HCT116 (cell line): Measurements from ENCODE around the gene FHOD3. TPM values are rescaled to one million over a fixed set of nuclear protein-coding genes. Genes with fewer than 3 reads are reported as not detected.

Experiments used
- ATAC-seq: fragments of 200-7000 bp; cut with Tn5 transposase; 2 replicates; pipeline ENCODE4 v1.9.1; 2020; ENCODE audit warnings: mild to moderate bottlenecking, moderate library complexity
- BruUV-seq: library from RNA; stranded (reverse); fragments of 400-500 nt; replicated peaks from 2 replicates; lab custom pipeline; 2021; lab: Mats Ljungman, UMichigan
- CTCF ChIA-PET: fragments of 300-600 bp; sonication (Branson Sonifier 250); formaldehyde crosslinking; loops from one replicate; lab custom pipeline; 2021; ENCODE audit warnings: antibody characterized with exemption; lab: Charles Lee
- POLR2A ChIA-PET: fragments of 300-600, 350-600 bp; sonication (Branson Sonifier 250); formaldehyde crosslinking; loops from one replicate; lab custom pipeline; 2021; ENCODE audit warnings: antibody characterized with exemption; lab: Charles Lee
- RAD21 ChIA-PET, 2 experiments: fragments of 300-600 bp; sonication (Branson Sonifier 250); formaldehyde crosslinking; loops; one replicate each; lab custom pipeline; 2023; ENCODE audit warnings: low total read pairs in 2 of 2; ENCODE audit not compliant: uncharacterized antibody in 2 of 2, unreplicated experiment in 2 of 2, low non-redundant PET in 1 of 2; lab: Charles Lee
- DNase-seq: peaks from one replicate; pipeline ENCODE4 v3.0.0-alpha.2; 2010; ENCODE audit warnings: low read depth, low spot score
- H2AFZ ChIP-seq: fragments of 200-600 bp; shearing (Covaris generic), sonication (generic); 2 replicates; pipeline ENCODE4 v1.6.1; 2017; ENCODE audit warnings: low read depth, mixed run types, mixed read lengths, antibody characterized with exemption, low read length; ENCODE audit not compliant: poor library complexity, severe bottlenecking
- H3K27ac ChIP-seq: 2 replicates; pipeline ENCODE4 v1.5.1; 2012; ENCODE audit warnings: low read depth, low read length
- H3K27me3 ChIP-seq: fragments of 200-600 bp; sonication (generic); 2 replicates; pipeline ENCODE4 v1.6.1; 2016; ENCODE audit warnings: mixed run types, low read length, mixed read lengths; ENCODE audit not compliant: insufficient read depth
- H3K36me3 ChIP-seq, 2 experiments: fragments of 200-500 bp in 1 of 2; fragments of 200-600 bp in 1 of 2; sonication (Bioruptor generic) in 1 of 2; sonication (generic) in 1 of 2; 2 replicates each; pipeline versions ENCODE4 v1.5.1 to v1.6.1; 2014 to 2016; ENCODE audit warnings: low read length in 2 of 2, inconsistent platforms in 1 of 2, mixed read lengths in 1 of 2, mixed run types in 1 of 2; ENCODE audit not compliant: insufficient read depth in 2 of 2, control insufficient read depth in 1 of 2
- H3K4me1 ChIP-seq, 2 experiments: fragments of 200-600 bp in 1 of 2; sonication (generic) in 1 of 2; 2 replicates each; pipeline versions ENCODE4 v1.5.1 to v1.6.1; 2012 to 2017; ENCODE audit warnings: low read length in 2 of 2, inconsistent platforms in 1 of 2, mild to moderate bottlenecking in 1 of 2, mixed read lengths in 1 of 2, mixed run types in 1 of 2, moderate library complexity in 1 of 2; ENCODE audit not compliant: insufficient read depth in 2 of 2, control insufficient read depth in 1 of 2
- H3K4me2 ChIP-seq: fragments of 200-600 bp; sonication (generic); 2 replicates; pipeline ENCODE4 v1.6.1; 2017; ENCODE audit warnings: mixed run types, low read length, mixed read lengths
- H3K4me3 ChIP-seq, 2 experiments: fragments of 200-600 bp in 1 of 2; sonication (generic) in 1 of 2; replicated peaks in 1 of 2; 2 replicates each; pipeline ENCODE4 v1.5.1; 2011 to 2016; ENCODE audit warnings: low read length in 2 of 2, control low read depth in 1 of 2, low read depth in 1 of 2, mild to moderate bottlenecking in 1 of 2, mixed read lengths in 1 of 2, mixed run types in 1 of 2
- H3K79me2 ChIP-seq: fragments of 200-600 bp; sonication (generic); 2 replicates; pipeline ENCODE4 v1.6.1; 2017; ENCODE audit warnings: mild to moderate bottlenecking, mixed run types, low read length, moderate library complexity, mixed read lengths; ENCODE audit not compliant: insufficient read depth
- H3K9ac ChIP-seq: fragments of 200-600 bp; sonication (generic); 2 replicates; pipeline ENCODE4 v1.6.1; 2016; ENCODE audit warnings: low read length, mixed read lengths
- H3K9me2 ChIP-seq: fragments of 200-600 bp; sonication (generic), shearing (Covaris generic); 2 replicates; pipeline ENCODE4 v1.6.1; 2017; ENCODE audit warnings: mixed run types, mild to moderate bottlenecking, moderate library complexity; ENCODE audit not compliant: insufficient read depth
- H3K9me3 ChIP-seq, 2 experiments: fragments of 200-500 bp in 1 of 2; fragments of 200-600 bp in 1 of 2; sonication (Bioruptor generic) in 1 of 2; sonication (generic) in 1 of 2; 2 replicates each; pipeline ENCODE4 v1.6.1; 2014 to 2017; ENCODE audit warnings: low read length in 2 of 2, mixed read lengths in 2 of 2, inconsistent platforms in 1 of 2, low read depth in 1 of 2, mild to moderate bottlenecking in 1 of 2, mixed run types in 1 of 2, moderate library complexity in 1 of 2; ENCODE audit not compliant: control insufficient read depth in 1 of 2, insufficient read depth in 1 of 2
- H4K20me1 ChIP-seq: fragments of 200-600 bp; sonication (generic), shearing (Covaris generic); 2 replicates; pipeline ENCODE4 v1.6.1; 2017; ENCODE audit warnings: mixed run types, mild to moderate bottlenecking, moderate library complexity; ENCODE audit not compliant: insufficient read depth
- CBX3 ChIP-seq: IDR thresholded peaks from 2 replicates; pipeline ENCODE4 v1.6.1; 2012; ENCODE audit warnings: low read depth
- CEBPB ChIP-seq: IDR thresholded peaks from 2 replicates; pipeline ENCODE4 v1.6.1; 2012; ENCODE audit warnings: low read depth
- CTCF ChIP-seq, 3 experiments: fragments of 200-600 bp in 1 of 3; sonication (generic) in 1 of 3; IDR thresholded peaks in 2 of 3; conservative IDR thresholded peaks in 1 of 3; 2 replicates each; pipeline ENCODE4 v1.5.1; 2012 to 2017; ENCODE audit warnings: low read depth in 2 of 3, low read length in 2 of 3, antibody characterized with exemption in 1 of 3, borderline replicate concordance in 1 of 3, control low read depth in 1 of 3, mild to moderate bottlenecking in 1 of 3, mixed read lengths in 1 of 3, mixed run types in 1 of 3, moderate library complexity in 1 of 3; ENCODE audit not compliant: insufficient read depth in 1 of 3
- ELF1 ChIP-seq: IDR thresholded peaks from 2 replicates; pipeline ENCODE4 v1.6.1; 2012; ENCODE audit warnings: low read depth, borderline replicate concordance
- EZH2 ChIP-seq: fragments of 200-600 bp; sonication (generic); IDR thresholded peaks from 2 replicates; pipeline ENCODE4 v1.6.1; 2017; ENCODE audit warnings: antibody characterized with exemption, mixed run types
- EZH2phosphoT487 ChIP-seq: fragments of 200-600 bp; IDR thresholded peaks from 2 replicates; pipeline ENCODE4 v1.6.1; 2018; ENCODE audit warnings: antibody characterized with exemption, borderline replicate concordance
- FOSL1 ChIP-seq: IDR thresholded peaks from 2 replicates; pipeline ENCODE4 v1.6.1; 2012; ENCODE audit warnings: low read depth
- JUND ChIP-seq: IDR thresholded peaks from 2 replicates; pipeline ENCODE4 v1.6.1; 2012
- MAX ChIP-seq: IDR thresholded peaks from 2 replicates; pipeline ENCODE4 v1.6.1; 2012
- POLR2A ChIP-seq: IDR thresholded peaks from 2 replicates; pipeline ENCODE4 v1.7.0; 2011; ENCODE audit warnings: borderline replicate concordance; ENCODE audit not compliant: insufficient read depth, insufficient read length; ENCODE audit errors: extremely low read depth
- POLR2AphosphoS5 ChIP-seq: IDR thresholded peaks from 2 replicates; pipeline ENCODE4 v1.6.1; 2011; ENCODE audit warnings: mild to moderate bottlenecking, low read depth, low read length, moderate library complexity
- REST ChIP-seq: IDR thresholded peaks from 2 replicates; pipeline ENCODE4 v1.6.1; 2012; ENCODE audit warnings: low read depth
- SIN3A ChIP-seq: IDR thresholded peaks from 2 replicates; pipeline ENCODE4 v1.6.1; 2012; ENCODE audit warnings: low read depth
- SP1 ChIP-seq: IDR thresholded peaks from 2 replicates; pipeline ENCODE4 v1.6.1; 2012; ENCODE audit warnings: low read depth
- SRF ChIP-seq: IDR thresholded peaks from 2 replicates; pipeline ENCODE4 v1.6.1; 2012; ENCODE audit warnings: low read depth
- ZNF274 ChIP-seq: fragments of 200-500 bp; sonication (Bioruptor generic); IDR thresholded peaks from 2 replicates; pipeline ENCODE4 v1.6.1; 2014; ENCODE audit warnings: mild to moderate bottlenecking, low read depth, low read length, inconsistent platforms
- intact Hi-C: fragments of 100-400 bp; cut with micrococcal nuclease; formaldehyde crosslinking; loops from 2 replicates; pipeline ENCODE4 v1.10.0; 2022
- total RNA-seq: library from RNA; stranded (reverse); gene quantifications from one replicate; pipeline ENCODE4 v1.2.1, GENCODE V29; 2021; ENCODE audit not compliant: unreplicated experiment
- TF ChIP-seq, protein P1 (sequence below): IDR thresholded peaks from 2 replicates; pipeline ENCODE4 v1.6.1; 2012

FHOD3 gene
- total RNA-seq, 1 experiment from 2014 or later, result 4.0 TPM

DNA sequence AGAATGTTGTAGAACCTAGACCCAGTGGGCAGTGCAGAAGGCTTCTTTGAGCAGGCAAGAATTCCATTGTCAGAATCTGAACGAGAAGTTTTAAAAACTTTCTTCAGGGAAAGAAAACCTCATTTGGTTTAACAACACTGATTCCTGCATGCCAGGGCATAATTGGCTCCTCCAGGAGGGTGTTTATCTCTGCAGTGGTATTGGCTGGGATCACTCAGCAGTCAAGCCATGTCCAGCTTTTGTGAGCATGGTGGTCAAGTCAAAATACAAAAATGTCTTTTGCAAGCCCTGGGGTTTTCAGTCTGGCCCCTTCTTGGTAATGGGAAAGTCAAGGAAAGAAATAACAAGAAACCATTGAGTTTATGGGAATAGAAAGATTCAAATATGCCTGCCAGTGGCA lies 28.3 kb downstream of the FHOD3 start:
- Histone ChIP-seq H3K9me3 (no peaks in the 10 kb centered on the region), H3K79me2 (no peaks in the 10 kb centered on the region), H3K36me3 (no peaks in the 10 kb centered on the region), H2AFZ (no peak overlapping the region), H3K4me2 (no peak overlapping the region), H3K27ac (no peak overlapping the region), H3K9me2 (no peaks in the 10 kb centered on the region), H3K27me3 (peaks cover 10% of the 10 kb centered on the region; the same call in 1 of the 2 replicates), H4K20me1 (no peaks in the 10 kb centered on the region), H3K4me1 (peaks cover 4 to 13% of the 10 kb centered on the region in 2 experiments; a peak in 3 of 4 replicates), H3K9ac (no peak overlapping the region), H3K4me3 (no peak overlapping the region)
- RAD21 ChIA-PET, result no interaction called here
- no TSS peak for BruUV-seq
- POLR2A ChIA-PET, result no interaction called here
- TF ChIP-seq POLR2AphosphoS5 (no peak), FOSL1 (no peak), SIN3A (no peak), POLR2A (no peak), CEBPB (no peak), EZH2phosphoT487 (no peak), EZH2 (no peak), SRF (no peak), ZNF274 (no peak), ELF1 (no peak), SP1 (no peak), MAX (no peak), CBX3 (no peak), CTCF (IDR thresholded peaks at IDR 0.05 in 2 of 3, conservative IDR thresholded peaks at IDR 0.05 in 1 of 3; ENCODE audit: borderline replicate concordance in 1 of 3, insufficient read depth in 1 of 3, low read depth in 2 of 3, low read length in 2 of 3) (no peak), JUND (no peak), REST (no peak)
- TF ChIP-seq, protein P1, sequence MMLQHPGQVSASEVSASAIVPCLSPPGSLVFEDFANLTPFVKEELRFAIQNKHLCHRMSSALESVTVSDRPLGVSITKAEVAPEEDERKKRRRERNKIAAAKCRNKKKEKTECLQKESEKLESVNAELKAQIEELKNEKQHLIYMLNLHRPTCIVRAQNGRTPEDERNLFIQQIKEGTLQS, result no peak
- ATAC-seq, result no peak
- CTCF ChIA-PET, result no interaction called here
- no peak for DNase-seq
- intact Hi-C loops, result no loop called here
